PFSK-1 (cell line): ENCODE results near the gene ADCY7.

Experiments
- FOXP2 ChIP-seq: optimal IDR thresholded peaks from 2 replicates; pipeline ENCODE3; 2011; ENCODE audit warnings: borderline replicate concordance, control low read depth, inconsistent platforms; ENCODE audit not compliant: insufficient read depth; ENCODE audit errors: extremely low read length, extremely low read depth
- POLR2AphosphoS5 ChIP-seq: IDR thresholded peaks from 2 replicates; pipeline ENCODE4 v1.6.1; 2012; ENCODE audit warnings: low read depth, mild to moderate bottlenecking, control low read depth, low read length, moderate library complexity
- TAF1 ChIP-seq: IDR thresholded peaks from 2 replicates; pipeline ENCODE4 v1.6.1; 2012; ENCODE audit warnings: low read length, control low read depth, borderline replicate concordance; ENCODE audit not compliant: insufficient read depth
- TF ChIP-seq, protein P1 (sequence below), 2 experiments: IDR thresholded peaks; 2 replicates each; pipeline versions ENCODE4 v1.6.1 to v1.8.0; 2011 to 2012; ENCODE audit warnings: low read depth in 2 of 2, low read length in 2 of 2, control low read depth in 1 of 2, inconsistent platforms in 1 of 2, mild to moderate bottlenecking in 1 of 2, moderate library complexity in 1 of 2; ENCODE audit not compliant: insufficient read depth in 1 of 2

DNA sequence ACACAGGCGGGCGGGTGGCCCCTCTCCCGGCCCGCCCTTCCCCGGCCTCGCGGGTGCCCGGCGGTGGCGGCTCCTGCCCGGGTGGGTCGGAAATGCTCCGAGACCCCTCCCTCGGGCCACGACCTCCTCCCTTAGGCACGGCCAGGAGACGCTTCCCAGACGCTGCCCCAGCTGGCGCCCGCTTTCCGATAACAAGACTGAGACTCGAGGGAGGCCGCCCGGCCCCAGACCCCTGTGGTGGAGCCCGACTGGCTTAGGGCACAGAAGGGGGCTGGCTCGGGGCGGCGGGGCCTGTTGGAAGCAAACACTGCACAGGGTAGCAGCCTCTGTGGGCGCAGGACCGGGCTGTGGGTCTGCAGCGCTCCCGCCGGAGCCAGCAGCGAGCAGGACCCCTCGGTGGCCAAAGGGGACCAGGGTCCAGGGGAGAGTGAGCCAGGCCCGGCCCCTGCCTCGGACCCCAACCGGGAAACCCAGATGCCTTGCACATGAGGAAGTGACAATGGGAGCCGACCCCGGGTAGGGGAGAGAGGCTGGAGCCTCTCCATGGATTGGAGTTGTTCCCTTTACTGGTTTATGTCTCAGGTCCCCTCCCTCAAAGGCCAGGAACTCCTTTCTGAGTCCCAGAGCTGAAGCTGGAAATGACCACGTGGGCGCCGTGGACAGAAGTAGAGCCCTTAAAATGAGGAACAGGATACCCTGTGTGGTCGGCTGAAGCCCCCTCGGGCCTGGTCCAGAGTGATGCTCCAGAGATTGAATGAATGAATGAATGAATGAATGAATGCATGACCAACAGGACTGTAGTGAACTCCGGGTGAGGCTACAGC is 19.8 kb upstream of the ADCY7 start:
- no peak for TF ChIP-seq POLR2AphosphoS5
- TF ChIP-seq TAF1 = no peak
- TF ChIP-seq, protein P1, sequence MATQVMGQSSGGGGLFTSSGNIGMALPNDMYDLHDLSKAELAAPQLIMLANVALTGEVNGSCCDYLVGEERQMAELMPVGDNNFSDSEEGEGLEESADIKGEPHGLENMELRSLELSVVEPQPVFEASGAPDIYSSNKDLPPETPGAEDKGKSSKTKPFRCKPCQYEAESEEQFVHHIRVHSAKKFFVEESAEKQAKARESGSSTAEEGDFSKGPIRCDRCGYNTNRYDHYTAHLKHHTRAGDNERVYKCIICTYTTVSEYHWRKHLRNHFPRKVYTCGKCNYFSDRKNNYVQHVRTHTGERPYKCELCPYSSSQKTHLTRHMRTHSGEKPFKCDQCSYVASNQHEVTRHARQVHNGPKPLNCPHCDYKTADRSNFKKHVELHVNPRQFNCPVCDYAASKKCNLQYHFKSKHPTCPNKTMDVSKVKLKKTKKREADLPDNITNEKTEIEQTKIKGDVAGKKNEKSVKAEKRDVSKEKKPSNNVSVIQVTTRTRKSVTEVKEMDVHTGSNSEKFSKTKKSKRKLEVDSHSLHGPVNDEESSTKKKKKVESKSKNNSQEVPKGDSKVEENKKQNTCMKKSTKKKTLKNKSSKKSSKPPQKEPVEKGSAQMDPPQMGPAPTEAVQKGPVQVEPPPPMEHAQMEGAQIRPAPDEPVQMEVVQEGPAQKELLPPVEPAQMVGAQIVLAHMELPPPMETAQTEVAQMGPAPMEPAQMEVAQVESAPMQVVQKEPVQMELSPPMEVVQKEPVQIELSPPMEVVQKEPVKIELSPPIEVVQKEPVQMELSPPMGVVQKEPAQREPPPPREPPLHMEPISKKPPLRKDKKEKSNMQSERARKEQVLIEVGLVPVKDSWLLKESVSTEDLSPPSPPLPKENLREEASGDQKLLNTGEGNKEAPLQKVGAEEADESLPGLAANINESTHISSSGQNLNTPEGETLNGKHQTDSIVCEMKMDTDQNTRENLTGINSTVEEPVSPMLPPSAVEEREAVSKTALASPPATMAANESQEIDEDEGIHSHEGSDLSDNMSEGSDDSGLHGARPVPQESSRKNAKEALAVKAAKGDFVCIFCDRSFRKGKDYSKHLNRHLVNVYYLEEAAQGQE (IDR thresholded peaks at IDR 0.05; ENCODE audit: insufficient read depth in 1 of 2, low read depth in 2 of 2, low read length in 2 of 2) = no peak
- no peak for TF ChIP-seq FOXP2
